Measurements from ENCODE around the gene LMTK3.

DNA sequence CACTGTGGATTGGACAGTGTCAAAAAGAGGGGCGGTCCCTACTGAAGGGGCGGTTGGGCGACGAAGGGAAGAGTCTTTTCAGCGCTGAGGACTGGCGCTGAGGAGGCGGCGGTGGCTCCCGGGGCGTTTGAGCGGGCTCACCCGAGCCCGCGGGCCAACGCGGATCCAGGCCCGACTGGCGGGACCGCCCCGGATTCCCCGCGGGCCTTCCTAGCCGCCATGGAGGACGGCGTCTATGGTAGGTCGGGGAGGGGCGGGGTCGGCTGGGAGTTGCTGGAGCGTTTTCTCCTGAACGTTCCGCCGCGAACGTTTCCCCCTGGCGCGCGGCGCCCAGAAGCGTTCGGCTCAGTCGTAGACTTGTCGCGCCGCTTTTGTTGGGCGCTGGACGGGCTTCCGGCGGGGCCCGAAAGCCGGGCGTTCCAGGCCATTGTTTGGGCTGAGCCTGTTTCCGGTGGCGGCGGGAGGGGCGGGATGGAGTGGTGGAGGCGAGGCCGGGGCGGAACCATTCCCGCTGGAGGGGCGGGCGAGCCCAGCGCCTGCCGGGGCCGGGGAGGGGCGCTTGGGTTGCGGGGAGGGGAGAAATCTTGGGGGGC is 42.2 kb downstream of the LMTK3 start, which contains the start of gene CYTH2:
- TF ChIP-seq, protein P1, sequence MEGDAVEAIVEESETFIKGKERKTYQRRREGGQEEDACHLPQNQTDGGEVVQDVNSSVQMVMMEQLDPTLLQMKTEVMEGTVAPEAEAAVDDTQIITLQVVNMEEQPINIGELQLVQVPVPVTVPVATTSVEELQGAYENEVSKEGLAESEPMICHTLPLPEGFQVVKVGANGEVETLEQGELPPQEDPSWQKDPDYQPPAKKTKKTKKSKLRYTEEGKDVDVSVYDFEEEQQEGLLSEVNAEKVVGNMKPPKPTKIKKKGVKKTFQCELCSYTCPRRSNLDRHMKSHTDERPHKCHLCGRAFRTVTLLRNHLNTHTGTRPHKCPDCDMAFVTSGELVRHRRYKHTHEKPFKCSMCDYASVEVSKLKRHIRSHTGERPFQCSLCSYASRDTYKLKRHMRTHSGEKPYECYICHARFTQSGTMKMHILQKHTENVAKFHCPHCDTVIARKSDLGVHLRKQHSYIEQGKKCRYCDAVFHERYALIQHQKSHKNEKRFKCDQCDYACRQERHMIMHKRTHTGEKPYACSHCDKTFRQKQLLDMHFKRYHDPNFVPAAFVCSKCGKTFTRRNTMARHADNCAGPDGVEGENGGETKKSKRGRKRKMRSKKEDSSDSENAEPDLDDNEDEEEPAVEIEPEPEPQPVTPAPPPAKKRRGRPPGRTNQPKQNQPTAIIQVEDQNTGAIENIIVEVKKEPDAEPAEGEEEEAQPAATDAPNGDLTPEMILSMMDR (conservative IDR thresholded peaks at IDR 0.05 in 1 of 2, IDR thresholded peaks at IDR 0.05 in 1 of 2; ENCODE audit: low read depth in 1 of 2, low read length in 2 of 2), result no peak
- no peak for TF ChIP-seq EZH2 (IDR thresholded peaks at IDR 0.05; ENCODE audit: low read length, missing control alignments)
